HepG2 (cell line): ENCODE data around the gene MCAT.
A peak's percentile ranks its signal among the peaks of the same experiment; 100 is the strongest.

Experiments used
- FOXA1 ChIP-seq, 2 experiments: fragments of 450-650 bp in 1 of 2; sonication (generic) in 1 of 2; formaldehyde crosslinking in 1 of 2; IDR thresholded peaks; 2 replicates each; pipeline versions ENCODE4 v1.4.0 to v1.6.1; 2016 to 2020; ENCODE audit warnings: missing genetic modification reagents in 1 of 2
- GZF1 ChIP-seq: sonication (generic); formaldehyde crosslinking; IDR thresholded peaks from 2 replicates; pipeline ENCODE4 v1.5.1; 2020; ENCODE audit warnings: mild to moderate bottlenecking, missing genetic modification reagents
- NFIC ChIP-seq: IDR thresholded peaks from 2 replicates; pipeline ENCODE4 v1.6.1; 2012; ENCODE audit warnings: mild to moderate bottlenecking, low read length, inconsistent platforms
- NPAS2 ChIP-seq: sonication (generic); formaldehyde crosslinking; IDR thresholded peaks from 2 replicates; pipeline ENCODE4 v1.8.0; 2022; ENCODE audit warnings: mild to moderate bottlenecking, missing genetic modification reagents, borderline replicate concordance
- REXO4 ChIP-seq: sonication (generic); formaldehyde crosslinking; IDR thresholded peaks from 2 replicates; pipeline ENCODE4 v1.8.0; 2022; ENCODE audit warnings: missing genetic modification reagents, mild to moderate bottlenecking, borderline replicate concordance
- TAF1 ChIP-seq: sonication (generic); formaldehyde crosslinking; IDR thresholded peaks from 2 replicates; pipeline ENCODE4 v1.4.0; 2020; ENCODE audit warnings: missing genetic modification reagents
- TBL1XR1 ChIP-seq: fragments of 150-350 bp; IDR thresholded peaks from 2 replicates; pipeline ENCODE4 v1.6.1; 2014; ENCODE audit warnings: borderline replicate concordance, low read length; ENCODE audit not compliant: partially characterized antibody
- ZNF431 ChIP-seq: sonication (generic); formaldehyde crosslinking; IDR thresholded peaks from 2 replicates; pipeline ENCODE4 v1.9.0; 2022; ENCODE audit warnings: missing genetic modification reagents, low read depth, mild to moderate bottlenecking, borderline replicate concordance
- ZNF549 ChIP-seq: sonication (generic); formaldehyde crosslinking; IDR thresholded peaks from 2 replicates; pipeline ENCODE4 v1.5.0; 2020; ENCODE audit warnings: missing genetic modification reagents
- ZNF788 ChIP-seq: sonication (generic); formaldehyde crosslinking; IDR thresholded peaks from 2 replicates; pipeline ENCODE4 v1.5.0; 2020; ENCODE audit warnings: mild to moderate bottlenecking, missing genetic modification reagents, borderline replicate concordance
- TF ChIP-seq, protein P1 (sequence below): sonication (generic); formaldehyde crosslinking; IDR thresholded peaks from 2 replicates; pipeline ENCODE4 v1.5.0; 2020; ENCODE audit warnings: mild to moderate bottlenecking, missing genetic modification reagents, moderate library complexity
- TF ChIP-seq, protein P2 (sequence below): fragments of 450-650 bp; IDR thresholded peaks from 2 replicates; pipeline ENCODE4 v1.6.1; 2017
- TF ChIP-seq, protein P3 (sequence below): sonication (generic); formaldehyde crosslinking; IDR thresholded peaks from 2 replicates; pipeline ENCODE4 v1.4.0; 2020; ENCODE audit warnings: missing genetic modification reagents, borderline replicate concordance
- TF ChIP-seq, protein P4 (sequence below): sonication (generic); formaldehyde crosslinking; IDR thresholded peaks from 2 replicates; pipeline ENCODE4 v1.4.0; 2020; ENCODE audit warnings: mild to moderate bottlenecking, missing genetic modification reagents

DNA sequence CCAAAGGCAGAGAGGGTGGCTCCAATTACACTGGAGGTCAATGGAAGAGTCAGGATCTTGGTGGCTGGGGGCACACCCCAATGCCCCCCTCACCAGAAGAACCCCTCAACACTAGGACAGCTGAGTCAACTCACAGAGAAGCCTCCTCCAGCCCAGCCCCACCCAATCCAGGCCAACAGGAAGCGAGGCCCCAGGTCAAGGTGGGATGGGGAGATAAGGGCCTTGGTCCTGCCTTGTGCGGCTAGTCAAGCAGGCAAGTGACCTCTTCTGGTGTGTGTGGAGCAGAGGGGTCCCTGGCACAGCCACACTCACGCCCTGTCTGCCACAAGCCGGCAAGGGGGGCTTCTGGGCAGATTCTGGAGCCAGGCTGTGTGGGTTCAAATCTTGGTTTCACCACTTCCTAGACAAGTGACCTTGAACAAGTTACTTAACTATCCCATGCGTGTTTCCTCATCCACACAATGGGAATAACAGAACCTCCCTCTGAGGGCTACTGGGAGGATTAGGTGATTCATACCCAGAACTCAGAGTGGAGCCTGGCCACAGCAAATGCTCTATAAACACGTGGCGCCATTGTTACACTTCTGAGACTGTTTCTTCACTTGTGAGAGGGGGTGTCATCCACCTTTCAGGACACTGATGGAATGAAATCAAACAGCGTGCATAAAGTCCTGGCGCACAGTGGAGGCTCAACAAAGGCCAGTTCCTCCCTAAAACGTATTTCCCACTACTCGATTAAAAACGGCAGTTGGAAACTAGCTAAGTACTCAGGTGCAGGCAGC lies 40.5 kb upstream of the MCAT start:
- TF ChIP-seq TAF1 (CRISPR knock-in tag) = 0 out of 2 replicates have a peak, but pooled peaks have one; percentile 4
- TF ChIP-seq, protein P1, sequence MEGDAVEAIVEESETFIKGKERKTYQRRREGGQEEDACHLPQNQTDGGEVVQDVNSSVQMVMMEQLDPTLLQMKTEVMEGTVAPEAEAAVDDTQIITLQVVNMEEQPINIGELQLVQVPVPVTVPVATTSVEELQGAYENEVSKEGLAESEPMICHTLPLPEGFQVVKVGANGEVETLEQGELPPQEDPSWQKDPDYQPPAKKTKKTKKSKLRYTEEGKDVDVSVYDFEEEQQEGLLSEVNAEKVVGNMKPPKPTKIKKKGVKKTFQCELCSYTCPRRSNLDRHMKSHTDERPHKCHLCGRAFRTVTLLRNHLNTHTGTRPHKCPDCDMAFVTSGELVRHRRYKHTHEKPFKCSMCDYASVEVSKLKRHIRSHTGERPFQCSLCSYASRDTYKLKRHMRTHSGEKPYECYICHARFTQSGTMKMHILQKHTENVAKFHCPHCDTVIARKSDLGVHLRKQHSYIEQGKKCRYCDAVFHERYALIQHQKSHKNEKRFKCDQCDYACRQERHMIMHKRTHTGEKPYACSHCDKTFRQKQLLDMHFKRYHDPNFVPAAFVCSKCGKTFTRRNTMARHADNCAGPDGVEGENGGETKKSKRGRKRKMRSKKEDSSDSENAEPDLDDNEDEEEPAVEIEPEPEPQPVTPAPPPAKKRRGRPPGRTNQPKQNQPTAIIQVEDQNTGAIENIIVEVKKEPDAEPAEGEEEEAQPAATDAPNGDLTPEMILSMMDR = no peak
- no peak for TF ChIP-seq NPAS2 (CRISPR knock-in tag)
- TF ChIP-seq TBL1XR1 = no peak
- no peak for TF ChIP-seq ZNF431 (CRISPR knock-in tag)
- TF ChIP-seq FOXA1 (IDR thresholded peaks at IDR 0.05) = no peak
- peak; percentile 23; the same call in 1 of the 2 replicates for TF ChIP-seq FOXA1 (CRISPR knock-in tag; IDR thresholded peaks at IDR 0.05)
- TF ChIP-seq, protein P2, sequence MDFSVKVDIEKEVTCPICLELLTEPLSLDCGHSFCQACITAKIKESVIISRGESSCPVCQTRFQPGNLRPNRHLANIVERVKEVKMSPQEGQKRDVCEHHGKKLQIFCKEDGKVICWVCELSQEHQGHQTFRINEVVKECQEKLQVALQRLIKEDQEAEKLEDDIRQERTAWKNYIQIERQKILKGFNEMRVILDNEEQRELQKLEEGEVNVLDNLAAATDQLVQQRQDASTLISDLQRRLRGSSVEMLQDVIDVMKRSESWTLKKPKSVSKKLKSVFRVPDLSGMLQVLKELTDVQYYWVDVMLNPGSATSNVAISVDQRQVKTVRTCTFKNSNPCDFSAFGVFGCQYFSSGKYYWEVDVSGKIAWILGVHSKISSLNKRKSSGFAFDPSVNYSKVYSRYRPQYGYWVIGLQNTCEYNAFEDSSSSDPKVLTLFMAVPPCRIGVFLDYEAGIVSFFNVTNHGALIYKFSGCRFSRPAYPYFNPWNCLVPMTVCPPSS = no peak
- TF ChIP-seq NFIC = no peak
- TF ChIP-seq, protein P3, sequence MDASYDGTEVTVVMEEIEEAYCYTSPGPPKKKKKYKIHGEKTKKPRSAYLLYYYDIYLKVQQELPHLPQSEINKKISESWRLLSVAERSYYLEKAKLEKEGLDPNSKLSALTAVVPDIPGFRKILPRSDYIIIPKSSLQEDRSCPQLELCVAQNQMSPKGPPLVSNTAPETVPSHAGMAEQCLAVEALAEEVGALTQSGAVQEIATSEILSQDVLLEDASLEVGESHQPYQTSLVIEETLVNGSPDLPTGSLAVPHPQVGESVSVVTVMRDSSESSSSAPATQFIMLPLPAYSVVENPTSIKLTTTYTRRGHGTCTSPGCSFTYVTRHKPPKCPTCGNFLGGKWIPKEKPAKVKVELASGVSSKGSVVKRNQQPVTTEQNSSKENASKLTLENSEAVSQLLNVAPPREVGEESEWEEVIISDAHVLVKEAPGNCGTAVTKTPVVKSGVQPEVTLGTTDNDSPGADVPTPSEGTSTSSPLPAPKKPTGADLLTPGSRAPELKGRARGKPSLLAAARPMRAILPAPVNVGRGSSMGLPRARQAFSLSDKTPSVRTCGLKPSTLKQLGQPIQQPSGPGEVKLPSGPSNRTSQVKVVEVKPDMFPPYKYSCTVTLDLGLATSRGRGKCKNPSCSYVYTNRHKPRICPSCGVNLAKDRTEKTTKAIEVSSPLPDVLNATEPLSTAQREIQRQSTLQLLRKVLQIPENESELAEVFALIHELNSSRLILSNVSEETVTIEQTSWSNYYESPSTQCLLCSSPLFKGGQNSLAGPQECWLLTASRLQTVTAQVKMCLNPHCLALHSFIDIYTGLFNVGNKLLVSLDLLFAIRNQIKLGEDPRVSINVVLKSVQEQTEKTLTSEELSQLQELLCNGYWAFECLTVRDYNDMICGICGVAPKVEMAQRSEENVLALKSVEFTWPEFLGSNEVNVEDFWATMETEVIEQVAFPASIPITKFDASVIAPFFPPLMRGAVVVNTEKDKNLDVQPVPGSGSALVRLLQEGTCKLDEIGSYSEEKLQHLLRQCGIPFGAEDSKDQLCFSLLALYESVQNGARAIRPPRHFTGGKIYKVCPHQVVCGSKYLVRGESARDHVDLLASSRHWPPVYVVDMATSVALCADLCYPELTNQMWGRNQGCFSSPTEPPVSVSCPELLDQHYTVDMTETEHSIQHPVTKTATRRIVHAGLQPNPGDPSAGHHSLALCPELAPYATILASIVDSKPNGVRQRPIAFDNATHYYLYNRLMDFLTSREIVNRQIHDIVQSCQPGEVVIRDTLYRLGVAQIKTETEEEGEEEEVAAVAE (CRISPR knock-in tag) = no peak
- TF ChIP-seq, protein P4, sequence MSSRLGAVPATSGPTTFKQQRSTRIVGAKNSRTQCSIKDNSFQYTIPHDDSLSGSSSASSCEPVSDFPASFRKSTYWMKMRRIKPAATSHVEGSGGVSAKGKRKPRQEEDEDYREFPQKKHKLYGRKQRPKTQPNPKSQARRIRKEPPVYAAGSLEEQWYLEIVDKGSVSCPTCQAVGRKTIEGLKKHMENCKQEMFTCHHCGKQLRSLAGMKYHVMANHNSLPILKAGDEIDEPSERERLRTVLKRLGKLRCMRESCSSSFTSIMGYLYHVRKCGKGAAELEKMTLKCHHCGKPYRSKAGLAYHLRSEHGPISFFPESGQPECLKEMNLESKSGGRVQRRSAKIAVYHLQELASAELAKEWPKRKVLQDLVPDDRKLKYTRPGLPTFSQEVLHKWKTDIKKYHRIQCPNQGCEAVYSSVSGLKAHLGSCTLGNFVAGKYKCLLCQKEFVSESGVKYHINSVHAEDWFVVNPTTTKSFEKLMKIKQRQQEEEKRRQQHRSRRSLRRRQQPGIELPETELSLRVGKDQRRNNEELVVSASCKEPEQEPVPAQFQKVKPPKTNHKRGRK (CRISPR knock-in tag) = no peak
- no peak for TF ChIP-seq REXO4
- TF ChIP-seq GZF1 (CRISPR knock-in tag) = no peak
- no peak for TF ChIP-seq ZNF549 (CRISPR knock-in tag)
- no peak for TF ChIP-seq ZNF788 (CRISPR knock-in tag)
